WTC11 (cell line): ENCODE measurements around the gene LMF1. TPM values are rescaled to one million over a fixed set of nuclear protein-coding genes. Genes with fewer than 3 reads are reported as not detected.

Source experiments
- ATAC-seq: fragments of 200-7000 bp; cut with Tn5 transposase; 2 replicates; pipeline ENCODE4 v1.10.0; 2021; ENCODE audit warnings: mild to moderate bottlenecking, moderate library complexity
- CTCF ChIA-PET: fragments of 300-600 bp; sonication (Branson Sonifier 250); formaldehyde crosslinking; loops from one replicate; lab custom pipeline; 2021; ENCODE audit warnings: antibody characterized with exemption; lab: Charles Lee
- POLR2A ChIA-PET: fragments of 350-600 bp; sonication (Branson Sonifier 250); formaldehyde crosslinking; loops from one replicate; lab custom pipeline; 2021; ENCODE audit warnings: antibody characterized with exemption; lab: Charles Lee
- DNase-seq: peaks from one replicate; pipeline ENCODE4 v3.0.0; 2021; ENCODE audit warnings: low spot score
- H3K27ac Mint-ChIP-seq: 2 replicates; pipeline ENCODE4 v1.8.0; 2021; ENCODE audit warnings: mixed read lengths
- H3K27me3 Mint-ChIP-seq: 2 replicates; pipeline ENCODE4 v1.8.0; 2021; ENCODE audit warnings: low read depth, mild to moderate bottlenecking, moderate library complexity, mixed read lengths
- H3K36me3 Mint-ChIP-seq: 2 replicates; pipeline ENCODE4 v1.8.0; 2021; ENCODE audit warnings: mixed read lengths
- H3K4me1 Mint-ChIP-seq: 2 replicates; pipeline ENCODE4 v1.8.0; 2022; ENCODE audit warnings: mixed read lengths
- H3K4me3 Mint-ChIP-seq: 2 replicates; pipeline ENCODE4 v1.8.0; 2021; ENCODE audit warnings: mild to moderate bottlenecking, moderate library complexity, mixed read lengths
- H3K9me3 Mint-ChIP-seq: 2 replicates; pipeline ENCODE4 v1.8.0; 2021; ENCODE audit warnings: mixed read lengths
- ARID4B ChIP-seq: sonication (generic); formaldehyde crosslinking; IDR thresholded peaks from 2 replicates; pipeline ENCODE4 v1.8.0; 2023; ENCODE audit warnings: missing genetic modification reagents, mild to moderate bottlenecking, borderline replicate concordance
- CBFB ChIP-seq: sonication (generic); formaldehyde crosslinking; IDR thresholded peaks from 2 replicates; pipeline ENCODE4 v1.8.1; 2022; ENCODE audit warnings: mild to moderate bottlenecking, low read depth, missing genetic modification reagents
- CREM ChIP-seq: sonication (generic); formaldehyde crosslinking; IDR thresholded peaks from 2 replicates; pipeline ENCODE4 v1.8.1; 2022; ENCODE audit warnings: mild to moderate bottlenecking, missing genetic modification reagents, moderate library complexity
- ERG ChIP-seq: fragments of 250-450 bp; sonication (Bioruptor Pico); IDR thresholded peaks from 2 replicates; pipeline ENCODE4 v1.8.0; 2021; ENCODE audit warnings: mild to moderate bottlenecking
- FOXK1 ChIP-seq: sonication (generic); formaldehyde crosslinking; IDR thresholded peaks from 2 replicates; pipeline ENCODE4 v1.8.0; 2022; ENCODE audit warnings: mild to moderate bottlenecking, moderate library complexity, missing genetic modification reagents
- FOXP1 ChIP-seq: sonication (generic); formaldehyde crosslinking; IDR thresholded peaks from 2 replicates; pipeline ENCODE4 v1.8.0; 2022; ENCODE audit warnings: missing genetic modification reagents, mild to moderate bottlenecking, moderate library complexity, borderline replicate concordance
- GABPB1 ChIP-seq: sonication (generic); formaldehyde crosslinking; IDR thresholded peaks from 2 replicates; pipeline ENCODE4 v1.8.1; 2023; ENCODE audit warnings: mild to moderate bottlenecking, missing genetic modification reagents
- HMGXB4 ChIP-seq: sonication (generic); formaldehyde crosslinking; IDR thresholded peaks from 2 replicates; pipeline ENCODE4 v1.8.1; 2023; ENCODE audit warnings: mild to moderate bottlenecking, moderate library complexity, missing genetic modification reagents
- IRF2 ChIP-seq: sonication (generic); formaldehyde crosslinking; IDR thresholded peaks from 2 replicates; pipeline ENCODE4 v1.8.0; 2022; ENCODE audit warnings: low read depth, missing genetic modification reagents, borderline replicate concordance
- MAX ChIP-seq: sonication (generic); formaldehyde crosslinking; IDR thresholded peaks from 2 replicates; pipeline ENCODE4 v1.8.0; 2022; ENCODE audit warnings: mild to moderate bottlenecking, missing genetic modification reagents
- MYBL2 ChIP-seq: sonication (generic); formaldehyde crosslinking; IDR thresholded peaks from 2 replicates; pipeline ENCODE4 v1.8.1; 2023; ENCODE audit warnings: mild to moderate bottlenecking, moderate library complexity, missing genetic modification reagents
- NR2C2 ChIP-seq: sonication (generic); formaldehyde crosslinking; IDR thresholded peaks from 2 replicates; pipeline ENCODE4 v1.8.0; 2022; ENCODE audit warnings: mild to moderate bottlenecking, missing genetic modification reagents
- RORB ChIP-seq: fragments of 250-450 bp; sonication (Bioruptor Pico); IDR thresholded peaks from 2 replicates; pipeline ENCODE4 v1.9.0; 2021; ENCODE audit warnings: mild to moderate bottlenecking
- SP1 ChIP-seq: sonication (generic); formaldehyde crosslinking; conservative IDR thresholded peaks from 2 replicates; pipeline ENCODE4 v1.8.1; 2022; ENCODE audit warnings: missing genetic modification reagents
- TEAD4 ChIP-seq: sonication (generic); formaldehyde crosslinking; IDR thresholded peaks from 2 replicates; pipeline ENCODE4 v1.8.0; 2022; ENCODE audit warnings: mild to moderate bottlenecking, missing genetic modification reagents
- USF2 ChIP-seq: sonication (generic); formaldehyde crosslinking; IDR thresholded peaks from 2 replicates; pipeline ENCODE4 v1.8.1; 2023; ENCODE audit warnings: mild to moderate bottlenecking, missing genetic modification reagents, moderate library complexity
- ZBTB43 ChIP-seq: sonication (generic); formaldehyde crosslinking; IDR thresholded peaks from 2 replicates; pipeline ENCODE4 v1.8.1; 2023; ENCODE audit warnings: mild to moderate bottlenecking, missing genetic modification reagents
- ZMAT4 ChIP-seq: fragments of 250-450 bp; sonication (Bioruptor Pico); IDR thresholded peaks from 2 replicates; pipeline ENCODE4 v1.9.0; 2021; ENCODE audit warnings: mild to moderate bottlenecking
- ZNF219 ChIP-seq: sonication (generic); formaldehyde crosslinking; IDR thresholded peaks from 2 replicates; pipeline ENCODE4 v1.8.0; 2023; ENCODE audit warnings: missing genetic modification reagents, mild to moderate bottlenecking, borderline replicate concordance
- ZNF317 ChIP-seq: sonication (generic); formaldehyde crosslinking; IDR thresholded peaks from 2 replicates; pipeline ENCODE4 v1.8.1; 2023; ENCODE audit warnings: low read depth, mild to moderate bottlenecking, moderate library complexity, missing genetic modification reagents, borderline replicate concordance
- total RNA-seq: library from RNA; stranded (reverse); gene quantifications from 3 replicates; pipeline ENCODE4 v1.2.3, GENCODE V29; 2021

Gene LMF1
- total RNA-seq, 1 experiment from 2014 or later, result 10.5 TPM

GRCh38 chr16:808085-808386 is 162.7 kb downstream of the LMF1 start:
- ATAC-seq (no peak), DNase-seq (no peak)
- peaks cover 9% of the 10 kb centered on the region for H3K4me1 Mint-ChIP-seq
- H3K36me3 Mint-ChIP-seq, result peaks cover 2% of the 10 kb centered on the region; the same call in 1 of the 2 replicates
- ChIA-PET CTCF (interaction anchor here (0.9 to 1.3 kb wide), 2 partner anchors 13 to 122 kb away, joined by 3 to 4 read pairs; no protein-coding TSS in a partner anchor), POLR2A (no interaction called here)
- TF ChIP-seq MAX, result peak; percentile 71; the same call in 1 of the 2 replicates
- no peak for TF ChIP-seq ZNF219
- H3K4me3 Mint-ChIP-seq, result peak overlapping the region; percentile 99
- peaks cover 3% of the 10 kb centered on the region for H3K9me3 Mint-ChIP-seq
- H3K27ac Mint-ChIP-seq, result peak overlapping the region; percentile 98
- H3K27me3 Mint-ChIP-seq, result peaks cover 34% of the 10 kb centered on the region

GRCh38 chr16:807347-808084 is 163.3 kb downstream of the LMF1 start:
- POLR2A ChIA-PET, result interaction anchor here (0.6 to 1.2 kb wide), 2 partner anchors 63 to 86 kb away, joined by 3 read pairs; partner anchors contain the start of gene ANTKMT
- peak; percentile 93 for DNase-seq
- Mint-ChIP-seq H3K27me3 (peaks cover 34% of the 10 kb centered on the region), H3K4me1 (peaks cover 9% of the 10 kb centered on the region), H3K4me3 (peak overlapping the region; percentile 99), H3K9me3 (peaks cover 3% of the 10 kb centered on the region; the same call in 1 of the 2 replicates), H3K27ac (peak overlapping the region; percentile 98), H3K36me3 (peaks cover 2% of the 10 kb centered on the region; the same call in 1 of the 2 replicates)
- ATAC-seq, result peak; percentile 91
- CTCF ChIA-PET, result interaction anchor here (1.0 to 1.3 kb wide), 3 partner anchors 12 to 88 kb away, joined by 3 to 4 read pairs (median 3); partner anchors contain the start of gene MSLN
- TF ChIP-seq ARID4B (CRISPR knock-in tag) (peak; percentile 64; the same call in 1 of the 2 replicates), ZBTB43 (CRISPR knock-in tag) (no peak; the same call in 1 of the 2 replicates), MAX (peak; percentile 95), IRF2 (CRISPR knock-in tag) (no peak), USF2 (CRISPR knock-in tag) (peak; percentile 69), ERG (CRISPR knock-in tag) (no peak), CREM (CRISPR knock-in tag) (peak; percentile 95), RORB (no peak), SP1 (peak; percentile 80), NR2C2 (CRISPR knock-in tag) (peak; percentile 86), CBFB (no peak), FOXK1 (CRISPR knock-in tag) (peak; percentile 94), ZMAT4 (CRISPR knock-in tag) (no peak), HMGXB4 (CRISPR knock-in tag) (peak; percentile 82; the same call in 1 of the 2 replicates), MYBL2 (CRISPR knock-in tag) (peak; percentile 77; the same call in 1 of the 2 replicates), FOXP1 (CRISPR knock-in tag) (peak; percentile 76; the same call in 1 of the 2 replicates), ZNF317 (0 out of 2 replicates have a peak, but pooled peaks have one; percentile 39), TEAD4 (CRISPR knock-in tag) (no peak), GABPB1 (CRISPR knock-in tag) (peak; percentile 45; the same call in 1 of the 2 replicates)
